Psoas muscle (tissue), 8 donors: ENCODE measurements around the gene LRRC32. TPM values are rescaled to one million over a fixed set of nuclear protein-coding genes. Genes with fewer than 3 reads are reported as not detected.

Experiments
- ATAC-seq, 4 donors: fragments of 200-7000 bp; cut with Tn5 transposase; one replicate each; pipeline ENCODE4 v1.9.1; 2020; ENCODE audit warnings: moderate library complexity in 3 of 4, mild to moderate bottlenecking in 2 of 4
- DNase-seq, 2 donors: peaks; one replicate each; pipeline ENCODE4 v3.0.0-alpha.2; 2020
- H3K27ac ChIP-seq: fragments of 200-600 bp; one replicate; pipeline ENCODE4 v1.8.0; 2022
- H3K27me3 ChIP-seq, 3 donors: fragments of 200-600 bp in 1 of 3; one replicate each; pipeline versions ENCODE4 v1.6.1 to v1.8.0; 2013 to 2022; ENCODE audit warnings: low read length in 2 of 3, mild to moderate bottlenecking in 2 of 3, moderate library complexity in 1 of 3; ENCODE audit not compliant: insufficient read depth in 3 of 3
- H3K36me3 ChIP-seq, 2 donors: fragments of 200-600 bp in 1 of 2; one replicate each; pipeline versions ENCODE4 v1.6.1 to v1.8.0; 2013 to 2022; ENCODE audit warnings: low read depth in 1 of 2, mild to moderate bottlenecking in 1 of 2, moderate library complexity in 1 of 2; ENCODE audit not compliant: insufficient read depth in 1 of 2
- H3K4me1 ChIP-seq: fragments of 200-600 bp; one replicate; pipeline ENCODE4 v1.8.0; 2022
- H3K4me3 ChIP-seq: fragments of 200-600 bp; one replicate; pipeline ENCODE4 v1.8.0; 2022; ENCODE audit warnings: mild to moderate bottlenecking
- H3K9me3 ChIP-seq: fragments of 200-600 bp; one replicate; pipeline ENCODE4 v1.8.0; 2022
- WGBS, 3 donors: extraction: QIAGEN DNeasy Blood & Tissue Kit; methylation state at CpG; one replicate each; pipeline versions ENCODE4 v1.1.6 to v1.1.7; 2013; 5-methylcytosine and 5-hydroxymethylcytosine counted together
- intact Hi-C, 2 donors: fragments of 100-400 bp; cut with DNase I; formaldehyde crosslinking; loops; one replicate each; pipeline versions ENCODE4 v1.11.0 to v1.14.2; 2022
- polyA plus RNA-seq, 3 donors: library from polyadenylated mRNA; stranded (reverse); fragments of 200-250 nt; gene quantifications; one replicate each; pipeline ENCODE4 v1.2.3, GENCODE V29; 2013
- total RNA-seq, 4 donors: library from RNA; stranded (reverse); fragmentation: NEBNext Ultra II Directional in 2 of 4; extraction: Animal tissue kit (Norgen Biotek cat#: 25700) in 2 of 4; gene quantifications; one replicate each; pipeline versions ENCODE4 v1.2.1 to v1.2.4, GENCODE V29; 2021 to 2023
- TF ChIP-seq, protein P1 (sequence below): fragments of 200-600 bp; IDR thresholded peaks from one replicate; pipeline ENCODE4 v1.8.0; 2022; ENCODE audit warnings: antibody characterized with exemption
- donor health status: healthy with polysubstance abuse.
- donor health status: DM: no; HTN: no; CAD: no; lungs with moderate emphysema.
- donor health status: Bipolar disorder and iron deficiency.
- donor health status: healthy.
- donor health status: DM: yes; HTN: yes; CAD: no.
- donor health status: DM: no; HTN: no; CAD: no.
- donor health status: DM: no; HTN: no; CAD: no.
- donor health status: DM: yes; HTN: yes; CAD: no.

LRRC32 gene
- total and polyA plus RNA-seq, 7 donors, result 14.7 to 32.9 (median 16.7) TPM

GRCh38 chr11:76667271-76667818, 3.2 kb downstream of the LRRC32 start:
- DNase-seq (no peak), ATAC-seq (no peak)
- 75 to 81% (median 76%) methylated on average over 15 of the region's 15 CpGs for WGBS, 3 donors
- Histone ChIP-seq H3K36me3 (peaks cover 0 to 5% of the 10 kb centered on the region in 2 donors), H3K27ac (peak overlapping the region; percentile 50), H3K4me1 (no peaks in the 10 kb centered on the region), H3K4me3 (peak overlapping the region; percentile 66), H3K27me3 (peaks cover 0 to 19% (median 4%) of the 10 kb centered on the region in 3 donors), H3K9me3 (no peaks in the 10 kb centered on the region)
- intact Hi-C loops, result loop anchor here in 1 of 2 donors (5.0 kb wide), 1 partner anchor 70 kb away; no protein-coding TSS in a partner anchor
- TF ChIP-seq, protein P1, sequence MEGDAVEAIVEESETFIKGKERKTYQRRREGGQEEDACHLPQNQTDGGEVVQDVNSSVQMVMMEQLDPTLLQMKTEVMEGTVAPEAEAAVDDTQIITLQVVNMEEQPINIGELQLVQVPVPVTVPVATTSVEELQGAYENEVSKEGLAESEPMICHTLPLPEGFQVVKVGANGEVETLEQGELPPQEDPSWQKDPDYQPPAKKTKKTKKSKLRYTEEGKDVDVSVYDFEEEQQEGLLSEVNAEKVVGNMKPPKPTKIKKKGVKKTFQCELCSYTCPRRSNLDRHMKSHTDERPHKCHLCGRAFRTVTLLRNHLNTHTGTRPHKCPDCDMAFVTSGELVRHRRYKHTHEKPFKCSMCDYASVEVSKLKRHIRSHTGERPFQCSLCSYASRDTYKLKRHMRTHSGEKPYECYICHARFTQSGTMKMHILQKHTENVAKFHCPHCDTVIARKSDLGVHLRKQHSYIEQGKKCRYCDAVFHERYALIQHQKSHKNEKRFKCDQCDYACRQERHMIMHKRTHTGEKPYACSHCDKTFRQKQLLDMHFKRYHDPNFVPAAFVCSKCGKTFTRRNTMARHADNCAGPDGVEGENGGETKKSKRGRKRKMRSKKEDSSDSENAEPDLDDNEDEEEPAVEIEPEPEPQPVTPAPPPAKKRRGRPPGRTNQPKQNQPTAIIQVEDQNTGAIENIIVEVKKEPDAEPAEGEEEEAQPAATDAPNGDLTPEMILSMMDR, result no peak

DNA sequence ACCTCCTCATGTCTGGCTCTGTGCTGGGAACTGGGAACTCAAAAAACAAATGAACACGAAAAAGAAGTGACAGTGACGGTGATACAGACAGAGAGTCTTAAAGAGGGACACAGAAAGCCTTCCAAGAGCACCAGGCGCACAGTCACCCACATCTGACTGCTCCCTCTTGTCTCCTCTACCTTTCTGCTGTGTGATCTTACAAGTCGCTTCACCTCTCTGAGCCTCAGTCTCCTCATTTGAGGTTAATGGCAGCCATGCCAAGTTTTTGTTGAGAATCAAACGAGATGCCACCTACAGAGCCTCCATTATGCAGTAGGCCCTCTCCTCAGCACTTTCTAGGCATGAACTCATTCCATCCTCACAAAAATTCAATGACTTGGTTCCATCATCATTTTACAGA, 3.7 kb downstream of the LRRC32 start:
- ATAC-seq (no peak), DNase-seq (no peak)
- 72 to 81% (median 78%) methylated on average over 5 of the region's 5 CpGs for WGBS, 3 donors
- H3K27ac ChIP-seq, result peak overlapping the region; percentile 50
- peaks cover 0 to 5% of the 10 kb centered on the region in 2 donors for H3K36me3 ChIP-seq
- H3K9me3 ChIP-seq, result no peaks in the 10 kb centered on the region
- TF ChIP-seq, protein P1, result no peak
- intact Hi-C loops, result loop anchor here in 1 of 2 donors (5.0 kb wide), 1 partner anchor 70 kb away; no protein-coding TSS in a partner anchor
- H3K4me3 ChIP-seq, result peak overlapping the region; percentile 66
- no peaks in the 10 kb centered on the region for H3K4me1 ChIP-seq
- H3K27me3 ChIP-seq, result peaks cover 0 to 23% (median 4%) of the 10 kb centered on the region in 3 donors

- ATAC-seq, result peak in 2 of 4 donors; percentile 36 to 48
- no peaks in the 10 kb centered on the region for H3K4me1 ChIP-seq
Observed at GRCh38 chr11:76666408-76666807, 4.1 kb downstream of the LRRC32 start.

DNA sequence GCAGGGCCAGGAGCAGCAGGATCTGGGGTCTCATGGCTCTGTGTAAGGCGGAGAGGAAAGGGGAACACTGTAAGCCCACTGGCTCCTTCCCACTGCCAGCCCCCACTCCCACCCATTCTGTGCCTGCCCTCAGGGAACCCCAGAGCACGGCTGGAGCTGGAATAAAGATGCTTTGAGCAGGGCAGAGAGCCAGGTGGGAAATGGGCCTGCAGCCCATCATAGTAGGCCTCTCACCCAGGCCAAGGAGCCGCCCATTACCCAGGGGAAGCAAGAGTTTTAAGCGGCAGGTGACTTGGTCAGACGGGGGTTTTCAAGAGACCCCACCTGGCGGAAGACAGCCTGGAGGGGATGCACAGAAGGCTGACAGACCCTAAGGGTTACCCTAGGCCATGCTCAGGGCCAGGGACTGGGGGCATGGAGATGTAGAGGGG, 4.6 kb downstream of the LRRC32 start:
- no peak for DNase-seq

More at GRCh38 chr11:76666408-76666807, 4.1 kb downstream of the LRRC32 start:
- peak overlapping the region; percentile 50 for H3K27ac ChIP-seq
- intact Hi-C loops, result loop anchor here in 1 of 2 donors (5.0 kb wide), 1 partner anchor 69 kb away; no protein-coding TSS in a partner anchor
- WGBS, 3 donors, result 32 to 57% (median 46%) methylated on average over 7 of the region's 7 CpGs
- H3K27me3 ChIP-seq, result peaks cover 0 to 23% (median 4%) of the 10 kb centered on the region in 3 donors
- TF ChIP-seq, protein P1, result no peak
- H3K36me3 ChIP-seq, result peaks cover 0 to 5% of the 10 kb centered on the region in 2 donors
- peak overlapping the region; percentile 66 for H3K4me3 ChIP-seq
- peak in 1 of 2 donors; percentile 60 for DNase-seq
- H3K9me3 ChIP-seq, result no peaks in the 10 kb centered on the region

More for the DNA sequence above, 4.6 kb downstream of the LRRC32 start:
- Histone ChIP-seq H3K27me3 (peaks cover 0 to 22% (median 4%) of the 10 kb centered on the region in 3 donors), H3K9me3 (no peaks in the 10 kb centered on the region), H3K27ac (peak overlapping the region; percentile 50), H3K4me3 (peak overlapping the region; percentile 66), H3K36me3 (peaks cover 0 to 5% of the 10 kb centered on the region in 2 donors), H3K4me1 (no peaks in the 10 kb centered on the region)
- TF ChIP-seq, protein P1, result no peak
- ATAC-seq, result no peak
- intact Hi-C loops, result loop anchor here in 1 of 2 donors (5.0 kb wide), 1 partner anchor 69 kb away; no protein-coding TSS in a partner anchor
- WGBS, 3 donors, result 73 to 77% (median 74%) methylated on average over 6 of the region's 6 CpGs
